ENCODE data around the gene AUP1.

AUP1 gene

GRCh38 chr2:74535440-74535965 lies 6.0 kb upstream of the AUP1 start:
- no peak for DNase-seq

DNA sequence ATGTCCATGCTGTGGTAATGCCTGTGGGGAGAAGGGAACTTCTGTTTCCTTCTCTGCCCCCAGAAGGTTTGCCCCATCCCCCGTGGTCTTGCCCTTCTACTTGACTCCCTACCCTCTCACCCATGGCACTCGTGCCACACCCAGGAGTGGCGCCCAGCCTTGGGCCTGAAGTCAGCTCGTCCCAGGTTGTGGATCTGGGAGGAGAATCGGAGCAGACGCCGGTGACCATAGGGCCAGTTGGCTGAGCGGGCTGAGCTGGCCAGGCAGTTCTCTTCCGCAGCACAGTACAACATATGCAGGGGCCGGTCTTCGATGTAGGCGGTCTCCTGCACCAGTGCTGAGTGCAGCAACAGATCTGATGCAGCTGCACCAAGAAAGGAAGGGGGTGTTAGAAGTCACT lies 4.9 kb upstream of the AUP1 start:
- DNase-seq, result no peak

DNA sequence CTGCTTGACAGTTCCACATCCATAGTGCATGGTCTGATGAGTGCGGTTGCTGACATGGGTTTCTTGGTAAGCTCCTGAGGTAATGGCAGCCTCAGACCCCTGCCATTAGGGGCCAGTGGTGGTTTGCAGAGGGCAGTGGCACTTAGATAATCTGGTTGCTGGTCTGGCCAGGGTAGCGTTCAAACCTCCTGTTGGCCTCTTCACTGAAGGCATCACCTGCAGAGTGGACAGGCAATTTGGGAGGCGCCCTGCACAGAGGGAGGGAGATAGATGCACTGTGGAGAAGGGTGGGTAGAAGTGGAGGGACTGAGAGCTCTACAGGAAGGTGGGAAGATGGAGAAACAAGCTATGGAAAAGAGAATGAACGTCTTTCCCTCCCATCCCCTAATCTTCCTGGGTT lies 4.0 kb upstream of the AUP1 start:
- no peak for DNase-seq

- DNase-seq, result no peak
These were observed 2.7 kb upstream of the AUP1 start for GRCh38 chr2:74532222-74532621.

DNA sequence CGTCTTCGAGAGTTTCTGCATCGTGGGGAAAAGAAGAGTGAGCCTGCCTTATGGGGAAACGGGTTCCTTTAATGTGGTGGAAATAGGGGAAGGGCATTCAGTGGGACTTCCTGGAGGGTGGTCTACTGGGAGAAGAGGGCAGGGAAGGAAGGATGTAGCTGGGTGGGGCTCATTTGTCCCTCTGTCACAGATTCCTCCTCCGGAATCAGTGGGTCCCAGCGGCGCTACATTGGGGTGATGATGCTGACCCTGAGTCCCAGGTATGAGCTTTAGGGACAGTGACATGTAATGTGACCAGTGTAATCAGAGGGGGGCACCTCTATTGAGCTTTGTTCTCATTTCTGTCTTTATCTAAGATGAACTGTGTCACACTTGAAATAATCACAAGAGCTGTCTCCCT lies 2.2 kb upstream of the AUP1 start:
- DNase-seq, result no peak

GRCh38 chr2:74530239-74531187 lies 1.0 kb upstream of the AUP1 start:
- peak; percentile 55 for DNase-seq

GRCh38 chr2:74528600-74529356 lies 728 bp downstream of the AUP1 start:
- no peak for DNase-seq

- DNase-seq, result no peak
These were observed 1.8 kb downstream of the AUP1 start for GRCh38 chr2:74527741-74528140.

GRCh38 chr2:74526649-74527230 lies 2.8 kb downstream of the AUP1 start:
- DNase-seq, result no peak

DNA sequence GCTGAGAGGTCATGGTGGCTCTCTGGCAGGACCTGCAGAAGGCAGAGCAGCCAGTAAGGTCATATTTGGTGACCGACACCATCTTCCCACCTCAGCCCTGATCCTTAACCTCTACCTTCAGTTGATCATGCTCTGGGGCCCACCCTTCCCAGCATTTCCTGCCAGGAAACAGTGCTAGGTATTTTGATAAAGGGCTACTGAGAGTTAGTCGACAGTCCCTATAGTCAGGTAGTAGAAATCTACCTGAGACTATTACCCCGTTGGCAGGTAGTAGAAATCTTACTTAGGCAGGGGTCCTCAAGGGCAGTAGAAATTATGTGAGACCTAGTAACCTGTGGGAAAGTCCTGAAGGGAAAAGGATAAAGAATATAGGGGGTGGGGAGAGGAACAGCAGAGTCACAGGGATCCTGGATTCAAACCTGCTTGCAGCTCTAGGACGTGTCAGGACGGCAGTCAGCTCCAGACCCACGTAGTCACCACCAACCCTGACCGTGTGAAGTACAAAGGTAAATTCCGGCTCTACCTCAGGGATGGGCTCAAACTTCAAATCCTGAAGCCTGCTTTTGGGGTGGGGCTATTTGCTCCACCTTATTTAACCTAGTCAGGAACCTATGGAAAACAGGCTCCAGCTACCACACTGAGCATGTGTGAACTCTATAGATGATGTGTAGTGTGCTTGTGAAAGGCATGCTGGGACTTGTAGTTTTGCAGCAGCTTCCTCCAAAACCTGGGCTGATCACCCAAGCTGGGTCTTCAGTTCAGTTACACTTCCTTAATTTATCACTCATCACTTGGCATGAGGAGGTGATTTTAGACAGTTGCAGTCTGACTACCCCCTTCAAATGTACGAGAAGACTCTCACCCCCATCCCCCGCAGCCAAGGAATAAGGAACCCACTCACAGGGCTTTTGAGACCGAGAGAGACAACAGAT lies 3.5 kb downstream of the AUP1 start, which contains the start of gene DQX1:
Gene DQX1 (minus strand): TSS at position 515 of the 932 bp plus-strand sequence. CDS start 502 bp downstream, at position 13.
- no peak for DNase-seq

DNA sequence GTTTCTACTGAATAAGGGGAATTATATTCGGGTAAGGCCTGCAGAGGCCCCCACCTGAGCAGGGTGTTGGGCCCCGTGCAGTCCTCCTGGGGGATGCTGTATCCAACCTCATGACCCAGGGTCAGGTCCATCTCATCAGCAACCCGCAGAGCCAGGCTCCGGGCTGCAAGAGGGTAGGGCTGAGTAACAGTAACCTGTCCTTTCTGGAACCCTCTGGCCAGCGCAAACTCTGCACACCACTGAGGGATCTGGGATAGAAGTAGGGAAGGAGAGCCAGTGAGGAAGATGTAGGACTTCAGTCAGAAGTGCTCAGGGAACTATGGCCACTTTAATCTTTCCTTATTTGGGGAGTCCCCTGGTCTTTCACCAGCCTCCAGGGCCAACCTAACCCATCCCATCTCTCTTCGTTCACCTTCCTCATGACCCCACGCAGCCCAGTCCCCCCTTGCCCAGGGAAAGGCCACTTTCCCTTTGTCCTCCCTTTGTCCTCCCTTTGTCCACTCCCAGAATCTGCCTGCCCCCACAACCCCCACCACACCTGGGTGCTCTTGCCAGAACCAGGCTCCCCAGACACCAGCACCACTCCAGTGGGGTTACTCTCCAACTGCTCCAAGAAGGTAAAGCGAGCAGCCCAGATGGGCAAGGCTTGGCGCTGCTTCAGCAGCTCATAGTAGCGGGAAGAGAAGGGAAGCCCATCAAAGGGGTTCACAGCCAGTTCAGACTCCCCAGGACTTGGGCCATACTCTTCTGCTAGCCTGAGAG lies 4.4 kb downstream of the AUP1 start:
- DNase-seq, result no peak

GRCh38 chr2:74524005-74524404 lies 5.5 kb downstream of the AUP1 start:
- no peak for DNase-seq

DNA sequence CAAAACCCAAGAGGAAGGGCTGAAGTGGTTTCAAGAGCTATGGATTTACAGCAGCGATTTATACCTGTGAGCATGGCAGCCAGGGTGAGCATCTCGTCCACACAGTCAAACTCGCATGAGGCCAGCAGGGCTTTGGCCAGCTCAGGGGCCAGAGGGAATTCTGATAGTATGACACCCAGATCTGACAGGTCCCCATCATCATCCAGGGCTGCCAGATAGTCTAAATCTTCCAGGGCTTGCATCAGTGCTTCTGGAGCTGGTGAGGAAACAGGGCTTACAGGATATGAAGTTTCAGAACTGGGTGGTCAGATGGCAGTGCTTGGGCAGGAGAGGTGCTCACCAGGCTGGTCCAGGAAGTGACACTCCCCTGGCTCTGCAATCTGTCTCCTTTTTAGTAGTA lies 7.0 kb downstream of the AUP1 start:
- no peak for DNase-seq

- DNase-seq, result no peak
These were observed 12.9 kb downstream of the AUP1 start for GRCh38 chr2:74516650-74517049.

- peak; percentile 83 for DNase-seq
These were observed 13.4 kb downstream of the AUP1 start for GRCh38 chr2:74515981-74516633.

GRCh38 chr2:74515271-74515980 lies 14.1 kb downstream of the AUP1 start:
- no peak for DNase-seq

DNA sequence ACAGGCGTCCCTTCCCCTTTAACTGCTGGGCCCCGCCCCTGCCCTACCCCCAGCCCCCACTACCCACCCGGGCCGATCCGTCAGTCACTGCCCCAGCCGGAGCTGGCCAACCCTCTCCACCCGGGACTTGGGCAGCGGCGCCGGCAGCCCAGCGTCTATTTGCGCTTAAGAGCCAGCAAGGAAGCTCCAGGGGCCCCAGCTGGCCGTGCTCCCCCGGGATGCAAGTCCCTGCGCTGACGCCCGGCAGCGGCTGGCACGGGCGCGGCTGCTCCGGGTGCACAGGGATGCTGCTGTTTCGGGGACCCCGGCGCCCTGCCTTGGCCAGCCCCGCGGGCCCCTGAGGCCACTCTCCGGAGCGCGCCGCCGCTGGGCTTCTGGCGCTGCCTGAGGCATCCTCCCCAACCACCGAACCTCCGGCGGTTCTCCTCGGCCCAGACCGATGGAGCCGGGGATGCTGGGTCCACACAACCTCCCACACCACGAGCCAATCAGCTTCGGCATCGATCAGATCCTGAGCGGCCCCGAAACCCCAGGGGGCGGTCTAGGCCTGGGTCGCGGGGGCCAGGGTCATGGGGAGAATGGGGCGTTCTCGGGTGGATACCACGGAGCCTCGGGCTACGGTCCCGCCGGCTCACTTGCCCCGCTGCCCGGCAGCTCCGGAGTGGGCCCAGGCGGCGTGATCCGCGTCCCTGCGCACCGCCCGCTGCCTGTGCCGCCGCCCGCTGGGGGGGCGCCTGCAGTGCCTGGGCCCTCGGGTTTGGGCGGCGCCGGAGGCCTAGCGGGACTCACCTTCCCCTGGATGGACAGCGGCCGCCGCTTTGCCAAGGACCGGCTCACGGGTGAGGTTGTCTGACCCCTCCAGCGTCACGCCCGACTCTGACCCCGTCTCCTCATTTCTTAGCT lies 14.9 kb downstream of the AUP1 start, which contains the start of gene TLX2:
Gene TLX2 (plus strand): TSS at position 83 of the 903 bp plus-strand sequence. CDS start 357 bp downstream, at position 440.
- no peak for DNase-seq

DNA sequence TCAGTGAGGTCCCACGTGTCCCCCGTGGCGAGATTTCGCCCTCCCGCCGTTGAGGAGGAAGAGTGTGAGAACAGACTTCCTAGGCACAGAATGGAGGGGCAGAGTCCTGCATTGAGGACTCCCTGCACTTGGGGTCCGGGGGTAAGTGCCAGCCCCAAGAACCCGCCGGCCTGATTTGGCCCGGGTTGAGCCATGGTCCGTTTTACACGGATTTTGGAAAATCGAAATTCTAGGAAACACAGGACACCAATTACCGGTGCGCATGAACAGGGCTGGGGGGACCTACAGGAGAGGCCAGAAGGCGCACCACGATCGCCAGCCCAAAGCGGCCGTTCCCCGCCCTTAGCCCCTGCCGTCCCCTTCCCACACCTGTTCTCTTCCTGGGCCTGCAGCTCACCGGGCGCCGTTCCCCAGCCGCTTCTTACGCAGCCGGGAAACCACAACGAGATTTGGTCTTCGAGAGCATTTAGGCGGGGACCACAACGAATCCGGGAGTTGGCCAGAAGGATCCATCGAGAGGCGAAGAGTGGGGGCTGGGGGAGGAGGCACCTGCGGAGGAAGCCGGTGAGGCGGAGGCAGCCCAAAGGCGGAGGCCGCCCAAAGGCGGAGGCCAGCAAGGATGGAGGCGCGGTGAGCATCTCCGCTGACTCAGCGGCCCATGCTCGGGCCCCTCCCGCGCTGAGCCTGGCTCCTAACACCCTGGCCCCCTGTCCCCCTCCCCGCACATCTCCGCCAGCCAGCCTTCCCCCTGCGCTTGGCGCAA lies 15.7 kb downstream of the AUP1 start:
- peak; percentile 36 for DNase-seq
